Fibroblast of skin of left quadriceps (primary cell): ENCODE data around the gene ANKRD12.
"Not testable (repeated sequence)": the region's sequence is repeated elsewhere in the genome, so short reads cannot be mapped to it uniquely, and the experiment has no call there.

ENCODE experiments used
- DNase-seq, 2 experiments: peaks; one replicate each; pipeline ENCODE4 v3.0.0-alpha.2; 2013; ENCODE audit warnings: low read depth in 2 of 2

ANKRD12 gene

GRCh38 chr18:9136315-9137155, at the start of gene ANKRD12:
Gene ANKRD12, plus strand, starts transcription at chr18:9136781. Its CDS starts 45,652 bp downstream, at chr18:9182433.
- DNase-seq = peak; percentile 94 to 95

- DNase-seq = no peak
These were observed 49.4 kb upstream of the ANKRD12 start for GRCh38 chr18:9087144-9087543.

DNA sequence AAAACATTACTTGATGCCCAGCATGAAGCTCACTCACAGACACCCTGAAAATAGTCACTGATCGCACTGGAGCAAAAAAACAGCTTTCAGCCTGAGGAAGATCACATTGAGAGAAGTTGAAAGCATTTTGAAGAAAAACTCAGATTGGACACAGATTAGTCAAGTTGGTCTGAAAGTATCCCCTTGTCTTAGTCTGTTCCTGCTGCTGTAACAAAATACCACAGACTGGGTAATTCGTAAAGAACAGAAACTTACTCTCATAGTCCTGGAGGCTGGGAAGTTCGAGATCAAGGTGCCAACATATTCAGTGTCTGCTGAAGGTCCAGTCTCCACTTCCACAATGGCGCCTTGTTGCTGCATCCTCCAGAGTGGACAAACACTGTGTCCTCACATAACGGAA, 48.3 kb upstream of the ANKRD12 start:
- DNase-seq = no peak

GRCh38 chr18:9088727-9089126, 47.9 kb upstream of the ANKRD12 start:
- DNase-seq = not testable (repeated sequence)

- DNase-seq = no peak
These were observed 46.0 kb upstream of the ANKRD12 start for GRCh38 chr18:9090578-9090977.

- DNase-seq = no peak
These were observed 45.5 kb upstream of the ANKRD12 start for GRCh38 chr18:9091066-9091476.

- DNase-seq = no peak
These were observed 43.9 kb upstream of the ANKRD12 start for GRCh38 chr18:9092665-9093064.

DNA sequence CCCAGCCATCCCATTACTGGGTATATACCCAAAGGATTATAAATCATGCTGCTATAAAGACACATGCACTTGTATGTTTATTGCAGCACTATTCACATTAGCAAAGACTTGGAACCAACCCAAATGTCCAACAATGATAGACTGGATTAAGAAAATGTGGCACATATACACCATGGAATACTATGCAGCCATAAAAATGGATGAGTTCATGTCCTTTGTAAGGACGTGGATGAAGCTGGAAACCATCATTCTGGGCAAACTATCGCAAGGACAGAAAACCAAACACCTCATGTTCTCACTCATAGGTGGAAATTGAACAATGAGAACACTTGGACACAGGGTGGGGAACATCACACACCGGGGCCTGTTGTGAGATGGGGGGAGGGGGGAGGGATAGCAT, 43.5 kb upstream of the ANKRD12 start:
- DNase-seq = not testable (repeated sequence)

- DNase-seq = no peak
These were observed 42.0 kb upstream of the ANKRD12 start for GRCh38 chr18:9094307-9095226.

DNA sequence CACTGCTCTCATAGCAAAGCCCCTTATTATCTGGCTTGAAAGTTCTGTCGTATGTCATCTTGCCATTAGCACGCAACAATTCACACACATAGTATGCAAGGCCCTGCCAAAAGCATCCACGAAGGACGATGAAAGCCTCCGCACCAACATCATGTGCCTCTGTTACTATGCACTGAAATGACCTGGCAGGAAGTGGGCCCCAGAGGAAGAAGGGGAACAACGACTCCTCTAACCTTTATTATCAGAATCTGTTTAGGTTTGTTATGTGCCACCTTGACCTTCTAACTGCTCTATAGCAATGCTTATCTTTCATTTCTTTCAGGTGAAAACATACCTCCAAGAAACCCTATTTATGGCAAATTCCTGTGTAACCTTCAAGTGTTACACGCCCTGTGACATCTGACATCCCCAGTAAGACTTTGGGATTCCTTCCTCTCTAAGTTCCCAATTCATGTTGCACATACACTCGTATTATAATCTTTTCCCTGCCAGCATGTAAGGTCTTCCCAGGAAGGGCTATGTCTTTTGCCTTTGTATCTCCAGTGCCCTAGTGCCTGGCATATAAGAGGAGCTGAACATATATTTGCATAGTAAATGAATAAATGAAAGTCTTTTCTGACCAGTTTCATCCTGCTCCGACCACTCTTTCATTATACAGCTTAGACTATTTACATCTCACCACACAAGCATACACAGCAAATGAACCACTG, 41.1 kb upstream of the ANKRD12 start:
- no peak for DNase-seq

- DNase-seq = no peak
These were observed 40.6 kb upstream of the ANKRD12 start for GRCh38 chr18:9096007-9096371.

- DNase-seq = no peak
These were observed 39.9 kb upstream of the ANKRD12 start for GRCh38 chr18:9096685-9097084.

- DNase-seq = no peak
These were observed 39.2 kb upstream of the ANKRD12 start for GRCh38 chr18:9097349-9097748.

GRCh38 chr18:9100796-9101195, 35.8 kb upstream of the ANKRD12 start:
- DNase-seq = no peak

- DNase-seq = no peak
These were observed 34.7 kb upstream of the ANKRD12 start for GRCh38 chr18:9101730-9102507.

DNA sequence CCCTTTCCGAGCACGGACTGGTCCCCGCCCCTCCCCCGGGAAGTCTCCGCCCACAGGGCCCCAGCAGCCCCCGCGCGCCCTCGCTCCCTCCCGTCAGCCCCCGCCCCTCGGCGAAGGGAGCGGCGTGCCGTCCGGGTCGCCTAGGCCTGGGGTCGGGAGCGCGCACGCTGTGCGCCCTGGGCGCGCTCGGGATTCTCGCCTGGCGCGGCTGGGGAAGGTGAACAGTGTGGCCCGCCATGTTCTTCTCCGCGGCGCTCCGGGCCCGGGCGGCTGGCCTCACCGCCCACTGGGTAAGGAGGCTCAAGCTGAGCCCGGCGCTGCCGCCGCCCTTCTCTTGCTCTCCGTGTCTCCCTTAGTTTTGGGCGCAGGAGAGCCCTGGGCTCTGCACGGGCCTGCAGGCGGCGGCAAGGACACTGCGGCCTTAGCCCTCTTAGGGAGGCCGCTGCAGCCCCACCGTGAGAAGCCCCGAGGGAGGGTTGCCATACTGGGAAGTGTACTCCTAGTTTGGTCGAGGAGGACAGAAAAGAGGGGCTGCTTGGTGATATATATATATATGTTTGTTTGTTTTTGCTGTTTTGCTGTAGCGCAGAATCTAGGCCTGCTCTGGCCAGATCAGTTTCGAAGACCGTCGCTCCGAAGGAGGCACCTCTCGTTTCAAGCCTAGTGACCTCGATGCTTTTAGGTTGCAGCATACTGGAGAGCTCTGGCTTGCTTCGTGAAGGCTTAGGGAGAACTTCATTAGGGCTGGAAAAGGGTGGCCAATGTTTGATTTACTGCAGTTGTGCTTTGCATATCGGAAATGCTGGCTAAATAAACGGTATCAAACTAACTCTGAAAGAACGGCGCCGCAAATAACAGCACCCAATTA, 33.8 kb upstream of the ANKRD12 start, which contains the start of gene NDUFV2:
Gene NDUFV2 (plus strand): TSS at position 192 of the 868 bp plus-strand sequence. CDS start 45 bp downstream, at position 237.
- peak; percentile 89 for DNase-seq

GRCh38 chr18:9103376-9103873, 33.2 kb upstream of the ANKRD12 start:
- DNase-seq = no peak

DNA sequence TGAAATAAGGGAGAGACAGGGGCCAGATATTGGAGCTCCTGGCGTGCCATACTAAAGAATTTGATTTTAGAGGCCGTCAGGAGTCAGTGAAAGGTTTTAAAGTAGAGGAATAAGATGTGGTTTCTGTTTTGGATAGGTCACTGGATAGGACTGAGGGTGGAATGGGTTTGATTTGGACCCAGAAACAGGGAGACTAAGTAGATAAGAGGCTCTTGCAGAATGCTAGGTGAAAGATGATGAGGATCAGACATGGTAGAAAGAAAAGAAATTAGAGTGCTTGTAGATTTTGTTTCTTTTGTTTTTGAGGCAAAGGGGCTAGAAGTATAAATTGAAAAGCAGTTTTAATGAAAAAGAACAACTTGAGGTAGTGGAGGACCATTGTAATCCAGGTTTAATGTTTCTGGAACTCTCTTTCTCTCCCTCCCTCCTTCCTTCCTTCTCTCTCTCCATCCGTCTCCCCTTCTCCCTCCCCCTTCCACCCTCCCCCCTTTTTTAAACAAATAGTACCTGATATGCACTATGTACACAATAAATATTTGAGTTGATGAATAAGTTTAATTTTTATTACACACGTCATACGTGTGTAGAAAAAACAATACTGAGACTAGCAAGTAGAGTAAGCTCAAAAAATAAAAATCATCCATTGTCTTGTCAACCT, 32.2 kb upstream of the ANKRD12 start:
- no peak for DNase-seq

DNA sequence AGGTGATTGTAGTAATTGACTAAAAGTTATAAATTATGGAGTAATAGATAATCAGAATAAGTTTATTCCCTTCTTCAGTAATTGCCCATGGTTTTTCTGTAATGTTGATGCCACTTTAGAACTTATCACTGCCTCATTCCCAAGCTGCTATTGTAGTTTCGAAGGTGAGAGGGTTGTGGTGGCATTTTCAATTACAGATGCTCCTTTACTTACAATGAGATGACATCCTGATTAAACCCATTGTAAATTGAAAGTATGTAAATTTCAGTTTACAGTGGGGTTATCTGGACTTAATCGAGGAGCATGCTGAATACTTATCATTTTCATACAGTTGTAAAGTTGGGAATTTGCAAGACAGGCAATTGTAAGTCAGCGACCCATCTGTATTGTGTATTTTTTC, 31.2 kb upstream of the ANKRD12 start:
- DNase-seq = no peak
